GM19025 (cell line): ENCODE data around the gene RPH3AL.
"Not testable (repeated sequence)": the region's sequence is repeated elsewhere in the genome, so short reads cannot be mapped to it uniquely, and the experiment has no call there.

Experiments
- ATAC-seq: cut with Tn5 transposase; IDR thresholded peaks from one replicate; pipeline ENCODE4 v1.9.1; 2021; ENCODE audit warnings: mild to moderate bottlenecking, low read depth, moderate library complexity; ENCODE audit not compliant: unreplicated experiment

Gene RPH3AL

GRCh38 chr17:168614-169013, 184.0 kb downstream of the RPH3AL start:
- not testable (repeated sequence) for ATAC-seq

DNA sequence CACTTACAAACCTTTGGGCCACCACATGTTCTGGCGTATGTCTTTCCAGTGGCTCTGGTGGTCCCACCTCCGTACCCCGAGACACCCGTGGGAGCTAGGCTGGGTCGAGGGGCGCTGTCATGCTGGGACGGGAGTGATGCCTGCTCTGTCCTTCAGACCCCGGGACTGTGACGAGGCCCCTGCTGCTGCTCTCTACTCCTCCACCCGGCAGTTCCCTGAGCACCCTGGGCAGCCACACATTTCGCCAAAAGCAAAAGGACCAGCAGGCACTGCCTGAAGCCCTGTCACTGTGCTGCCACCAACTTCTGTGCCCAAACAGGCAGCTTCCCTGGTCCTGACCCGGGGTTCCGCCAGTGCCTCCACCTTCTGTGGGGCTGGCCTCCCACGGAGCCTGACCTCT, 186.7 kb downstream of the RPH3AL start:
- ATAC-seq: no peak

DNA sequence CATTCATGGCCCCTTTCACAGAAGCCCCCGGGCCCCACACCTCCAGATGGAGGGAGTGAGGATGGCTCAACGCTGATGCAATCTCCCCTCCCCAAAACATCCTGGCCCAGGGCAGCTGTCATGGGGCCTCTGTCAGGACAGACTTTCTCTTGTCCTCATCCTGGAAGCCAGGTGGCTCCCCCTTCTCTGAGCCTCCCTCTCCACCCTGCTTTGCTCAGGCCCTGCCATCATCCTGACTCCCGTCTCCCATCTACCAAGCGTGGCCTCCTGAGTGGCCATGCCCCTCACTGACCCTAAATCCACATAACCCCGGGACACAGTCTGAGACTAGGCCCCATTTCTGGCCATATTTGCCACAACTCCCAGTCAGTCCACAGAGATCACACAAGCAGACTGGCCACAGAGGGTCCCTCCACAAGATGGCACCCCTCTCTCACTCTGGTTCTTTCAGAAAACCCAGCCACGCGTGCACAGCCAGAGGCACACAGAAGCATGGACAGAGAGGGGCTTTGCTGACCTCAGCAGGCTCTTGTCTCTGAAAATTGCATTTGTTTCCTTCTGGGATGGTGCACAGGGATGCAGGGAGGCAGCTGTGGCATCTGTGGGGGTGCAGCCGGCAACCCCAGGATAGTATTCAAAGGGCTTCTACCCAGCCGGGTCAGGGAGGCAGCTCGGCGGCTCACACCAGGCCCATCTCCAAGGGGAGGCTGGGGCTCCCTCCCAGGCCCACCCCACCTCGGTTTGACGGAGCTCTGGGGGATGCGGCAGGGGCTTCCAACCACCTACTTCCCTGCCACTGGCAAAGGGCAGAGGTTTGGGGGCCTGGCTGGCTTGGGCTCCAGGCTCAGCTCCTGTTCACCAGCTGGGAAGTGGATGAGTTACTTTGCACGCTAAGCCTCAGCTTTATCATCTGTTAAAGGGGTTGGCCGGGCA, 188.0 kb downstream of the RPH3AL start:
- ATAC-seq: no peak

DNA sequence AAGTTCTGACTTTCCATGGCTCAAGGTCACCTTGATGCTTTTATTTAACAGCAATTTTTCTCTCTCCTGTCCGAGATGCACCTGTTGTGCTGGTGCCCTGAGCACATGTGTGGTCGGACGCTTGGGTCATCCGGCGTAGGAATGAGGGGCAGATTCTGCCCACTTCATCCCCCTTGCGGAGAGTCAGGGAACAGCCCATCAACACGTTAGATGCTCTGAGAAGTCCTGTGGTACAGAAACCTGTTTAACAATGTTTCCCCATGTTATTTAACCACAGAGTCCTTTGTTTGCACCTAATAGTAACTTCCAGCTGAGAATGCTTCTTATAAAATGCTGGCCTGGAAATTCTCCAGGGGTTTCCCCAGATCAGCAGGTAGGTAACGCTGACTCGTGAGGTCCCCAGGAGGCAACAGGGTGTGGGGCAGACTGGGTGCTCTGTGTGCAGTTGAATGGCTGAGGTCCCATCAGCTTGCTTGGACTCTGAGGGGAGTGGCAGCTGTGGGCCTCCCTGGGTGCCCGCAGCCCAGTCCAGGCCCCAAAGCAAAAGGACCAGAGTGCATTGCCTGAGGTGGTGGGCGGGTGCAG, 189.0 kb downstream of the RPH3AL start:
- ATAC-seq: no peak

GRCh38 chr17:162689-163088, 189.9 kb downstream of the RPH3AL start:
- no peak for ATAC-seq
